HL-60 (cell line): Measurements from ENCODE around the gene PAX5.

ENCODE experiments used
- DNase-seq, 2 experiments: peaks; one replicate each; pipeline ENCODE4 v3.0.0-alpha.2; 2010 to 2020; ENCODE audit warnings: low read depth in 1 of 2, low spot score in 1 of 2
- H3K27ac ChIP-seq: fragments of 250-450 bp; sonication (Bioruptor Pico); replicated peaks from 2 replicates; pipeline ENCODE4 v1.5.1; 2020; ENCODE audit warnings: mild to moderate bottlenecking, moderate library complexity
- H3K27me3 ChIP-seq: fragments of 250-450 bp; sonication (Bioruptor Pico); 2 replicates; pipeline ENCODE4 v1.5.1; 2021; ENCODE audit warnings: mild to moderate bottlenecking, moderate library complexity; ENCODE audit not compliant: insufficient read depth, poor library complexity, severe bottlenecking
- H3K4me3 ChIP-seq: replicated peaks from 2 replicates; pipeline ENCODE4 v1.5.1; 2011; ENCODE audit warnings: mild to moderate bottlenecking, control low read depth, low read length; ENCODE audit not compliant: insufficient read depth
- CTCF ChIP-seq: IDR thresholded peaks from one replicate; pipeline ENCODE4 v1.5.1; 2011; ENCODE audit warnings: low read length, control low read depth, inconsistent platforms; ENCODE audit not compliant: insufficient read depth
- GABPA ChIP-seq: IDR thresholded peaks from 2 replicates; pipeline ENCODE4 v1.6.1; 2012; ENCODE audit warnings: low read depth
- POLR2AphosphoS5 ChIP-seq: IDR thresholded peaks from 2 replicates; pipeline ENCODE4 v1.6.1; 2012; ENCODE audit warnings: low read depth
- REST ChIP-seq: IDR thresholded peaks from 2 replicates; pipeline ENCODE4 v1.6.1; 2012; ENCODE audit warnings: low read depth; ENCODE audit not compliant: insufficient replicate concordance
- SPI1 ChIP-seq: IDR thresholded peaks from 2 replicates; pipeline ENCODE4 v1.6.1; 2012; ENCODE audit warnings: low read depth, mild to moderate bottlenecking, borderline replicate concordance

Gene PAX5

GRCh38 chr9:36864491-36865410 lies 169.3 kb downstream of the PAX5 start:
- H3K4me3 ChIP-seq, result no peak overlapping the region
- no peak for DNase-seq
- no peak for TF ChIP-seq GABPA
- no peak for TF ChIP-seq SPI1
- TF ChIP-seq CTCF, result no peak
- no peak for TF ChIP-seq REST
- no peak for TF ChIP-seq POLR2AphosphoS5
- no peaks in the 10 kb centered on the region for H3K27me3 ChIP-seq
- no peak overlapping the region for H3K27ac ChIP-seq

- TF ChIP-seq CTCF, result peak; percentile 55
- no peak for TF ChIP-seq POLR2AphosphoS5
- Histone ChIP-seq H3K4me3 (no peak overlapping the region), H3K27ac (no peak overlapping the region), H3K27me3 (no peaks in the 10 kb centered on the region)
- DNase-seq, result peak in 1 of 2 experiments; percentile 28
These were observed 171.6 kb downstream of the PAX5 start for GRCh38 chr9:36862206-36863145.

GRCh38 chr9:36861528-36862205 lies 172.4 kb downstream of the PAX5 start:
- no peak for TF ChIP-seq SPI1
- no peak for TF ChIP-seq GABPA
- no peak for TF ChIP-seq CTCF
- TF ChIP-seq POLR2AphosphoS5, result no peak
- no peak for TF ChIP-seq REST
- Histone ChIP-seq H3K27ac (no peak overlapping the region), H3K27me3 (no peaks in the 10 kb centered on the region), H3K4me3 (no peak overlapping the region)
- no peak for DNase-seq
